GM18861 (cell line): ENCODE data around the gene POLR2H.

Source experiments
- ATAC-seq: cut with Tn5 transposase; IDR thresholded peaks from one replicate; pipeline ENCODE4 v1.9.1; 2021; ENCODE audit not compliant: unreplicated experiment

POLR2H gene

DNA sequence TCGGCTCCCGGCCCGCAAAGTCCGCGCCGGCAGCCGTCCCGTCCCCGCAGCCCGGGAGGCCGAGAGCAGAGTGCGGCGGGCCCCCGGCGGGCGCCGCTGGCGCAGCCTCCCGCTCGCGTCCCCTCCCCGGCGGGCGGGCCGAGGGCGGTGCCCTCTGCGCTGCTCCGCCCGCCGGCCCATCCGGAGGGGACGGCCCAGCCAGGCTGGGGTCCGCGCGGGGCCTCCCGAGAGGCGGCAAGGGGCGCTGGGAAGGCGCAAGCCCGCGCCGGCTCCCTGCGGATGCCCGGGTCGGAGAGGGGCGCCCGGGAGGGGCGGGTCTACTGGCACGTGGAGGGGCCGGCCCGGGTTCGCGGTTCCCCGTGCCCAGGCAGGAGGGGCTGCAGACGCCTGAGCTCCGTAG lies at the start of gene POLR2H, which contains the start of gene CLCN2:
POLR2H (plus strand) TSS at position 179 of the 400 bp plus-strand sequence. CDS start 1,783 bp downstream, outside the sequence.
CLCN2 (minus strand) TSS at position 74 of the 400 bp plus-strand sequence. CDS start 126 bp downstream, outside the sequence.
- ATAC-seq: peak; percentile 31

- peak; percentile 85 for ATAC-seq
These were observed 47.2 kb upstream of the POLR2H start, which contains the start of gene EIF4G1 for GRCh38 chr3:184314363-184314699. TSS of gene EIF4G1 (plus strand) at chr3:184314606. CDS start at chr3:184315797, 1,191 bp downstream.

DNA sequence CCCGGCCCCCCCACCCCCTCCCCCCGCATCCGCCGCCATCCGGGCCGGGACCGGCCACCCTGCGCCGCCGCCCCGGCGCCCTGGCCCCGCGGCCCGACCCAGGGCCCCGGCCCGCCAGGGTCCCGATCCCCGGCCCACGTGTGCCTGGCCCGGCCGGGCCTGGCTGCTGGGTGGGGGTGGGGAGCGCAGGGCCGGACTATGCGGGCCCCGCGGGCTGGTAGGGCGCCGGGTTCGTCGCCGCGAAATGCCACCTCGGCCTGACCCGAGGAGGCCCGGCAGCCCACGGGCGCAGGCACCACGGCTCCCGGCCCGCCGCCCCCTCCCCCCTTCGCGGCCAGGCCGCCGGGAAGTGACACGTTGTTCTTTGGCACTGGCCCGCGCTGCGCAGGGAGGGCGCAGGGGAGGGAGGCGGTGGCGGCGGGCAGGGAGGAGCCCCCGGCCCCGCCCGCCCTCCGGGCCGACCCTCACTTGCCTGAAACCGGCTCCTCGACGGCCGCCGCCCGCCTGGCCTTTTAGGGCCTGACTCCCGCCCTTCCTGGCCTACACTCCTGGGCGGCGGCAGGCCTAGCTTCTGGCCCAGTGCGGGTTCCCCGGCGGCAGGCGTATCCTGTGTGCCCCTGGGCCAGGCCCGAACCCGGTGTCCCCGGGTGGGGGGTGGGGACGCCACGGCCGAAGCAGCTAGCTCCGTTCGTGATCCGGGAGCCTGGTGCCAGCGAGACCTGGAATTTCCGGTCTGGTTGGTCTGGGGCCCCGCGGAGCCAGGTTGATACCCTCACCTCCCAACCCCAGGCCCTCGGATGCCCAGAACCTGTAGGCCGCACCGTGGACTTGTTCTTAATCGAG lies 46.6 kb upstream of the POLR2H start:
- ATAC-seq: peak; percentile 29

DNA sequence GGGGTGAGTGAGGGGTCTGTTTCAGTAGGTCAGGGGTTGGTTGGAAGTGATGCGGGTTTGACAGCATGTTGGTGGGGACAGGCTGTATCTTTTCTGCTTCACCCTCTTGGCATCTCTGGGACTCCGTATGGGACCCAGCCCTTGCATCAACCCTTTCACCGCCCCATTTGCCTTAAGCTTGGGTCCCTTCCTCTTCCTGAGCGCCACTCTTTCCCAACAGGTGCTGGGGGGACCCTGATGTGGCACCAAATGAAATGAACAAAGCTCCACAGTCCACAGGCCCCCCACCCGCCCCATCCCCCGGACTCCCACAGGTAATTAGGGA lies 46.0 kb upstream of the POLR2H start:
- no peak for ATAC-seq

- no peak for ATAC-seq
These were observed 45.4 kb upstream of the POLR2H start for GRCh38 chr3:184315871-184316661.

GRCh38 chr3:184316792-184317191 lies 44.7 kb upstream of the POLR2H start:
- ATAC-seq: no peak

DNA sequence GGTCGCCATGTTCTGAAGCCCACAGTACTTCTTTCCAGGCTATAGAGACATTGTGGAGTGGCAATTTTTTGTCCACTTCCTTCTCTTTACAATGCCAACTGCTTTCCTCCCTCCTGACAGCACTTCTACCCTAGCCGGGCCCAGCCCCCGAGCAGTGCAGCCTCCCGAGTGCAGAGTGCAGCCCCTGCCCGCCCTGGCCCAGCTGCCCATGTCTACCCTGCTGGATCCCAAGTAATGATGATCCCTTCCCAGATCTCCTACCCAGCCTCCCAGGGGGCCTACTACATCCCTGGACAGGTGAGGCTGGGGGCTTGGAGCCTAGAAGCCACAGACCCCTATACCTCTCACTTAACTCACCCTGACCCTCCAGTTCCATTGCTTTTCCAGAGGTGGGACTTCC lies 44.3 kb upstream of the POLR2H start:
- ATAC-seq: no peak

GRCh38 chr3:184320104-184320445 lies 41.4 kb upstream of the POLR2H start:
- ATAC-seq: no peak

DNA sequence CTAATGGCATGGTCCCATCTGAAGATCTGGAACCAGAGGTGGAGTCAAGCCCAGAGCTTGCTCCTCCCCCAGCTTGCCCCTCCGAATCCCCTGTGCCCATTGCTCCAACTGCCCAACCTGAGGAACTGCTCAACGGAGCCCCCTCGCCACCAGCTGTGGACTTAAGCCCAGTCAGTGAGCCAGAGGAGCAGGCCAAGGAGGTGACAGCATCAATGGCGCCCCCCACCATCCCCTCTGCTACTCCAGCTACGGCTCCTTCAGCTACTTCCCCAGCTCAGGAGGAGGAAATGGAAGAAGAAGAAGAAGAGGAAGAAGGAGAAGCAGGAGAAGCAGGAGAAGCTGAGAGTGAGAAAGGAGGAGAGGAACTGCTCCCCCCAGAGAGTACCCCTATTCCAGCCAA lies 39.8 kb upstream of the POLR2H start:
- ATAC-seq: no peak

DNA sequence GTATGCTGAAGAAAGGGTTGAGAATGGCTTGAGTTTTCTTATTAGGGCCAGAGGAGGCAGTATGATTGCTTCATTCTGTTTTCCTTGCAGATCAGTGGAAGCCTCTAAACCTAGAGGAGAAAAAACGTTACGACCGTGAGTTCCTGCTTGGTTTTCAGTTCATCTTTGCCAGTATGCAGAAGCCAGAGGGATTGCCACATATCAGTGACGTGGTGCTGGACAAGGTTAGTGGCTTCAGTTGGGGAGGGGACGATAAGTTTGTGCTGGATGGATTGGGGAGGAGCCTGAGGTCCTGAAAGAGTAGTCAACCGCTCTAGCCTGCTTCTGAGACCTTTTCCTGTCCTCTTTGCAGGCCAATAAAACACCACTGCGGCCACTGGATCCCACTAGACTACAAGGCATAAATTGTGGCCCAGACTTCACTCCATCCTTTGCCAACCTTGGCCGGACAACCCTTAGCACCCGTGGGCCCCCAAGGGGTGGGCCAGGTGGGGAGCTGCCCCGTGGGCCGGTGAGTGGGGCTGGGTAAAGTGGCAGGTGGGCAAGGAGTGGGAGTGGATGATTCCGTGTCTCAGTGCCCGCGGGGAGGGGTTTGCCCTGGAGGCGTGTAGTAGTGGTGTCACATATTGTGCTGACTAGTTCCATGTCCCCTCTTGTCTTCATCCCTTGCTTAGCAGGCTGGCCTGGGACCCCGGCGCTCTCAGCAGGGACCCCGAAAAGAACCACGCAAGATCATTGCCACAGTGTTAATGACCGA lies 38.6 kb upstream of the POLR2H start:
- ATAC-seq: no peak

GRCh38 chr3:184323696-184324095 lies 37.8 kb upstream of the POLR2H start:
- no peak for ATAC-seq

GRCh38 chr3:184325269-184325668 lies 36.2 kb upstream of the POLR2H start:
- ATAC-seq: no peak

- no peak for ATAC-seq
These were observed 35.7 kb upstream of the POLR2H start for GRCh38 chr3:184325715-184326369.

DNA sequence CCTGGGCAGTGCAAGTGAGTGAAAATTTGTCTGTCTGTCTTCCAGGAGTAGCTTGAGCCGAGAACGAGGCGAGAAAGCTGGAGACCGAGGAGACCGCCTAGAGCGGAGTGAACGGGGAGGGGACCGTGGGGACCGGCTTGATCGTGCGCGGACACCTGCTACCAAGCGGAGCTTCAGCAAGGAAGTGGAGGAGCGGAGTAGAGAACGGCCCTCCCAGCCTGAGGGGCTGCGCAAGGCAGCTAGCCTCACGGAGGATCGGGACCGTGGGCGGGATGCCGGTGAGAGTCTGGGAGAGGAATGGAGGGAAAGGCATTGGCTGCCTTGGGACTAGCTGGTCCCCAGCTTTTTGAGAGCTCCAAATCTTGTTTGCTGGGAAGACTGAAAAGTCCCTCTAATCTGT lies 34.3 kb upstream of the POLR2H start:
- ATAC-seq: no peak

DNA sequence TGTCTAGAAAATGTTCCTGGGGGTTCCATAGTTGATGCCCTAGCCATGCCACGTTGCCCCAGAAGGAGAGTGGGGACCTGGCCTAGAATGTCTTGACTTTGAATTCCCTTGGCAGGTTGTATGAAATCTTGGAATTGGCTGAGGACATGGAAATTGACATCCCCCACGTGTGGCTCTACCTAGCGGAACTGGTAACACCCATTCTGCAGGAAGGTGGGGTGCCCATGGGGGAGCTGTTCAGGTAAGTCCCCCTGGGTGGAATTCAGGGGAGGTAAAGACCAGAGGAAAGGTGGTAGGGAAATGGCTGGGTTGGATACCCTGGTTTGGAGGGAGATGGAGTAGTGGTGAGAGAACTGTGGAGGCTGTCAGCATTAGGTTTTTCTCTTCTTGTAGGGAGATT lies 33.0 kb upstream of the POLR2H start:
- no peak for ATAC-seq

GRCh38 chr3:184332370-184333090 lies 29.0 kb upstream of the POLR2H start:
- no peak for ATAC-seq

GRCh38 chr3:184333190-184333589 lies 28.3 kb upstream of the POLR2H start:
- no peak for ATAC-seq

DNA sequence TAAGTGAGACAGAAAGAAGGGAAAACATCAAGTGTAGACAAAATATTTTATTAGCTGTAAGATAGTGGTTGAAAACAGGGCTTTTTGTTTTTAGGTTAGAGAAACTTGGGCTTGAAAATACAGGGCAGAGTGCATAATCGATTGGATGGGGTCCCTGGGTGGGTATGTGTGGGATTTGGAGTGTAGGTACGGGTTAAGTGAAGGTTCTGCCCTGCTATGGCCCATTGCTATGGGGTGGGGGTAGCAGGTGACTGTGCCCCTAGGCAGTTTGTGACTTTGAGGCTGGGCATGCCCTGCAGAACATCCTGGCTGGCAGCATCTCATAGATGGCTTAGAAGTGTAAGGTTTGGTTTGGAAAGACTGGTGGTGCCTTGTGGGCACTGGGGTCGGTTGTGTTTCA lies 27.8 kb upstream of the POLR2H start:
- ATAC-seq: no peak

GRCh38 chr3:184334470-184335158 lies 26.9 kb upstream of the POLR2H start:
- ATAC-seq: no peak

DNA sequence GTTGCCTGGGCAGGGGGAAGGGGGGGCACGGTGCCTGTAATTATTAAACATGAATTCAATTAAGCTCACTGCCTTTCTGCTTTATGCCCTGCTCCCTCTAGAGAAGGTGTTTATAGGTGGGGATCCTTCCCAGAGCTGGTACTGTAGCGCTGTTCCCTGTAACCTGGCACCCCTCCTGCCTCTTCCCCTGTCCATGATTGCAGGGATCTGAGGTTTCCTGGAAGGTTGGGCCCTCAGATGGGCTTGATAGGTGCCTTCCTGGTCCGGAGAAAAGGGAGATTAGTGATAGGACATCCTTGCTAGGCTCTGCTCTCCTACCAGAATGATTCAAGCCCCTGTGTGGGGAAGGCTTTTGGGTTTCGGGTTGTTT lies 26.2 kb upstream of the POLR2H start:
- no peak for ATAC-seq
